Neural progenitor cell (in vitro differentiated cells): Measurements from ENCODE around the gene GMIP.

Experiments used
- CTCF ChIP-seq: fragments of 200-600 bp; sonication (generic); IDR thresholded peaks from 2 replicates; pipeline ENCODE4 v1.5.1; 2017; ENCODE audit warnings: antibody characterized with exemption, mild to moderate bottlenecking
- EZH2phosphoT487 ChIP-seq: fragments of 200-600 bp; sonication (generic); IDR thresholded peaks from 2 replicates; pipeline ENCODE4 v1.6.1; 2017; ENCODE audit warnings: antibody characterized with exemption

GRCh38 chr19:19606021-19606420 is 37.4 kb downstream of the GMIP start:
- TF ChIP-seq EZH2phosphoT487: no peak
- TF ChIP-seq CTCF: no peak
